GM04503 (cell line): ENCODE measurements around the gene UBE2F.
"Not testable (repeated sequence)": the region's sequence is repeated elsewhere in the genome, so short reads cannot be mapped to it uniquely, and the experiment has no call there.

Source experiments
- DNase-seq: peaks from one replicate; pipeline ENCODE4 v3.0.0-alpha.2; 2012; ENCODE audit warnings: low read depth

The UBE2F gene

DNA sequence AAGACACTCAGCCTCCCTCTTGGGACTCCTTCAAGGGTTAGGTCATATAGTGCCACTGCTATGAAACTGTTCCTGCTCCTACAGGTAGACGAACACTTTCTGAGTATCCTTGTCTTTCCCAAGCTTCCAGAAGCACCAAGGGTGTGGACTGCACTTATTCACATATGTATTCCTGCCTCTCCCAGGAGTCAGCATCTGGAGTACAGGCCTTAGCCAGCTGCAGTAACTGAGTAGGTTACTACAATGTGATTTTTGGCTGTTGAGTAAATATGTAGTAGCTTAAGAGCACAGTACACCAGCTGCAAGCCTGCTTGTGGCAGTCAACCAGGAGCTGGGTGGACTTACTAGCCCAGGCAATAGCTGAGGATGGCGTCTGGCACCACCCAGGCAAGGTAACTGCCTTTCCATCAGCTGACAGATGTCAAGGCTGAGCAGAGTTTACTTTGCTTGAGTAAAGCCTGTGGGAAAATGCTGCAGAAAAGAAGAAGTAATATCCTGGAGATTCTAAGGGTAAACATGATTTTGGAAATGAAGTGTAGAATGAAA, 80.0 kb downstream of the UBE2F start:
- DNase-seq: no peak

- DNase-seq: no peak
These were observed 86.5 kb downstream of the UBE2F start for GRCh38 chr2:238053191-238053776.

DNA sequence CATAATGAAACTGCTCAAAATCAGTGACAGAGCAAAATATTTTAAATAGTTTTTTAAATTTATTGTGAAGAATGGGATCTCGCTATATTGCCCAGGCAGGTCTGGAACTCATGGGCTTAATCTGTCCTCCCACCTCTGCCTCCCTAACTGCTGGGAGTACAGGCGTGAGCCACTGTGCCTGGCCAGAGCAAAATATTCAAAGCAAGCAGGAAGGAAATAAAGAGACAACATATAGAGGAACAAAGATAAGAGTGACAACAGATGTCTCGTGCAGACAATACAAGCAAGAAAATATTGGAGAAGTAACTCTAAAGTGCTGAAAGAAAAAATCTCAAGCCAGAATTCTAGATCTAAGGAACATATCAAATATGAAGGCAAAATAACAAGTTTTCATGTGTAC, 89.0 kb downstream of the UBE2F start:
- no peak for DNase-seq

- DNase-seq: not testable (repeated sequence)
These were observed 91.1 kb downstream of the UBE2F start for GRCh38 chr2:238057696-238058575.

DNA sequence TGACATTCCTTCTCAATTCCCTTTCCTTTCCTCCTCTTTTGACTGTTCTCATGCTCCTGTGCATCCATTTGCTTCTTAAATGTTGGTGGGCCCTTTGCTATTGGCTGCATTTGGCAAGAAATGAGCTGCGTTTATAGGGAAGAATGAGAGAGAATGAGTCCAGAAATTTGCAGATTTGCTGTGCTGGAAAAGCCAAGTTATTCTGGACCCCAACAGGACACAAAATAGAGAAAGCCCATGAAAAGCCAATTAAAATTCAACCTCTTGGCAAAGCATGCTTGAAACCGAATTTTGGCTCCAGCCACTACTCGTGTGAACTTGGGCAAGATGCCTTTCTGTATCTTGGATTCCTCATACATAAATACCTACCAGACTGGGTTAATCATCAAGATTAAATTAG, 92.7 kb downstream of the UBE2F start:
- DNase-seq: no peak

DNA sequence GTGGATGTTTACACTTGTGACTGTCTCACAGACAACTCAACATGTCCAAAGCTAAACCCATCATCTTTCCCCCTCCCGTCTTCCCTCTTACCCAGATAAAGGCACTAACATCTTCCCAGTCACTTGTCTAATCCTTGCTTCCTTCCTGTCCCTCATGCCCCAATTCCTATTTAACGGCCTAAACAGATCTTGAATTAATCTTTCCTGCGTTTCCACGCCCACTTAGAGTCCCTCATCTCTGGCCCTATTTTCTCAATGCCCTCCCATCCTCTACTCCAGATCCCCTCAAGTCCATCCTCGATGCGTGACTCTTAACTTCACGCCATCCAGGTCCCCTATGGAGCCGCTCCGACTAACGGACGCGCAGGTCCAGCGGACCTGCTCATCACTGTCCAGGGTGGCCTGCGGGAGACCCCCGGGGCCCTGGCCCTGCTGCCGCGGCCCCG, 93.3 kb downstream of the UBE2F start:
- DNase-seq: no peak

GRCh38 chr2:238060542-238061314, 93.9 kb downstream of the UBE2F start, which contains the start of gene SCLY:
Gene SCLY (plus strand): TSS chr2:238061001. CDS start chr2:238061055, 54 bp downstream.
- DNase-seq: peak; percentile 88

DNA sequence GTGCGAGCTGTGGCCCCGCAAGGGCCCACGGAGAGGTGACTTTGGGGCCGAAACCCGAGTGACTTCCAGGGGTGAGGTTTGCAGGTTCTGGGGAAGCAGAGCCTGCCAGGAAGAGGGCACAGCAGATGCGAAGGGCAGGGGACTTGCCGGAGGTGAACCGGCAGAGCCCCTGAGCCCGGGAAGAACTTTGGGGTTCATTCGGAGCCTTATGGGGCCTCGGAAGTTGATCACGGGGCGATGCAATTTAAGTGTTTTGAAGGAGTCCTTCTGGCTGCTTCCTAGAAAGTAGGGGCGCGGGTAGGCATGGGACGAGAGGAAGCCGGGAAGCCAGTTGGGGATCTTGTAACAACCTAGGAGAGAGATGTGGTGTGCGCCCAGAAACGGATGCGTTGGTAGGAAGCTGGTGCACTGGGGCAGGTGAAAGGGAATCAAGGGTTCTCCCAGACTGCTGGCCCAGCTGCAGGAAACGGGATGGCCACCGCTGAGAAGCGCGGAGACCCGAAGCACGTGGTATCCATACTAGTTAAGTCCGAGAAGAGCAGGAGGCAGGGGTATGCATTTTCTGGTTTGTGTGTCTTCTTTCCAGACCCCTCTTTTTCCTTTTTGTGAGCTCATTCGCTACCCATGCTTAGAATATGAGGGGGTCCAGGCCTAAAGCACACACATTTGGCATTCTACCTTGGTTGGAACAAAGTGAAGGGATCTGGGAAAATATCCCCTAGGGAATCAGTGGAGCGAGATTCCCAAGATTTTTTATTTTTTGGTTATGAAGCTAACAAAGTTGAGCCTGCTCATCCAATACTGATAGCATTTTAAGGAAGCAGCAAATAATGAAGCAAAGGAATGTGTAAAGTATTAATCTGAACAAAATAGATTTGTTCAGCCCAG, 94.7 kb downstream of the UBE2F start:
- DNase-seq: no peak

- no peak for DNase-seq
These were observed 96.8 kb downstream of the UBE2F start for GRCh38 chr2:238063414-238064189.

DNA sequence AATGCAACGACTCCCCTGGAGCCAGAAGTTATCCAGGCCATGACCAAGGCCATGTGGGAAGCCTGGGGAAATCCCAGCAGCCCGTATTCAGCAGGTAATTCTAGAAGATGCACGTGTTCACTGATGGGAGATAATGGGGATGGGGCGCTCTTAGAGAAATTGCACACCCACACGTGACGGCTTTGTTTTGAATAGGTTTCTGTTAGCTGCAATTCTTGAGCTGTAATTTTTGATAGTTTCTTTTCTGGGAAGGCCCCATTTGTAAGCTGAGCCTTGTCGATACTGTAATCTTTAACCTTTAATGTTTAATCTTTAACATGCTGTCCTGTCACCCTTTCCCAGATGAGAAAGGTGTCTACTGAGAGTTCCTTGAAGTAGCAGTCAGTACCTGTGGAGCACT, 97.6 kb downstream of the UBE2F start:
- DNase-seq: no peak

DNA sequence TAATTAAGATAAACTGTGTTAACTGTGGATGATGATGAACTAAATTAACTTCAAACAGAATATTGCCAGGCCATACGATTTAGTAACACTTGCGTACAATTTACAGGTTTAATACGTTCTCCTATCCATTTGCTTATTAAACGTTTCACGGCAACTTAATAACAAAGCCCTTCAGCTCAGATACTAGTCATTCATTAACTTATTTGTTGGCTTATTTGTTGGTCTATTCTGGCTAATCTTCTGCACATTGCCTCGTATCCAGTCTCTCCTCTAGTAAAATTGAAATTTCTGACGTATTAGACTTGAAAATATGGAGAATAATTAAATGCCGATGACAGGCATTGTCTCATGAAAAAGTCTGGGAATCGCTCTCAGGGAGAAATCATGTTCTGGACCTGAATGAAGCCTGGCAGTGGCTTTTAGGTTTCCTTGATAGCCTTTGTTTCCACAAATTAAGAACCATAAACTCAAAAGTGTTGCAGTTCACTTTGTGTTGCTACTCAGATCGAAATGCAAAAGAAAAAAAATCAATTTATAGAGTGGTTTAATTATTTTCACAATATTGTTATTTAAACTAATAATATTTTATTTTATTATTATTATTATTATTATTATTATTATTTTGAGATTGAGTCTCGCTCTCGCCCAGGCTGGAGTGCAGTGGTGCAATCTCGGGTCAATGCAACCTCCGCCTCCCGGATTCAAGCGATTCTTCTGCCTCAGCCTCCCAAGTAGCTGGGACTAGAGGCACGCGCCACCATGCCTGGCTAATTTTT, 98.4 kb downstream of the UBE2F start:
- no peak for DNase-seq

DNA sequence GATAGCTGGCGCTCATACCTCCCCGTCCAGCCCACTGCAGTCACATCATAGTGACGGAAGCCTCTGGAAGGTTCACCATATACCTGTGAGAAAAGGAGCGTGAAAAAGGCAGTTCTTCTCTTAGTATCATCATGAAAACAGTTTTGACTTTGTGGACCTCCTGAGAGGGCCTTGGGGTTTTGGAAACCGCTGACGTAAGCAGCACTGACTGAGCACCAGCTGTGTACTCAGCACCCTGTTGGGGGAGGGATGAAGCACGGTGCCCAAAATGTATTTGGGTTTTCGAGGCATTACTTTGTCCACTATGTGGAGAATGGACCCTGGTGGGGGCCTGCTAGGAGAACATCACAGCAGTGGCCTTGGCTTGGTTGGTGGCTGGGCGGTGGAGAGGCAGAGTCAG, 99.4 kb downstream of the UBE2F start:
- DNase-seq: no peak

- not testable (repeated sequence) for DNase-seq
These were observed 99.9 kb downstream of the UBE2F start for GRCh38 chr2:238066718-238067117.

DNA sequence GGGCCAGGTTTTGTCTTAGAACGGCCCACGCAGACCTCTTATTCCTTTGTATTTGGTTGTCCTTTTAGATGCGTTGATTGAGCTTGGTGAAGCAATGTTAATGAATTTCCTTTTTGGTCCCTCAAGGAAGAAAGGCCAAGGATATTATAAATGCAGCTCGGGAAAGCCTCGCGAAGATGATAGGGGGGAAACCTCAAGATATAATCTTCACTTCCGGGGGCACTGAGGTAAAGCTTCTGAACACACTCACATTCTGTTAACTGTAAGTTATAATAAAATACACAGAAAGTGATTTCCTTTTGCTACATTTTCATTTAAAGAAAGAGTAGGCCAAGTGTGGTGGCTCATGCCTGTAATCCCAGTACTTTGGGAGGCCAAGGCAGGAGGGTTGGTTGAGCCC, 101.1 kb downstream of the UBE2F start:
- no peak for DNase-seq

GRCh38 chr2:238069021-238069709, 102.4 kb downstream of the UBE2F start:
- no peak for DNase-seq

DNA sequence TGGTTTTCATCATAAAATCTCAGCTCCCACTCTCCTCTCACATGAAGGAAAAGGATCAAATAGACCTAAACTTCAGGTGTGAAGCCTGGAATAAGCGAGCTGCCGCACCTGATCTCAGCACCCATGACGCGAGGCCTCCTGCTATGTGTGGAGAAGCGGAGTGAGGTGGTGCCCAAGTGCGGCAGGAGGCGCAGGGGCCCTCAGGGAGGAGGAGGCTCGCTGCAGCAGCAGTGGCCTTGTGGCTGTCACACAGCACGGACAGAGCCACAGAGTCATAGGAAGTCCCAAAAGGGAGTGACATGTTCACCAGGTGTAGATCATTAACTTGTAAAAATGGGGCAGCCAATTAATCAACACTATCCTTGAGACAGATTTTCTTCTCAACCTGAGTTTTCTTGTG, 103.1 kb downstream of the UBE2F start:
- no peak for DNase-seq

DNA sequence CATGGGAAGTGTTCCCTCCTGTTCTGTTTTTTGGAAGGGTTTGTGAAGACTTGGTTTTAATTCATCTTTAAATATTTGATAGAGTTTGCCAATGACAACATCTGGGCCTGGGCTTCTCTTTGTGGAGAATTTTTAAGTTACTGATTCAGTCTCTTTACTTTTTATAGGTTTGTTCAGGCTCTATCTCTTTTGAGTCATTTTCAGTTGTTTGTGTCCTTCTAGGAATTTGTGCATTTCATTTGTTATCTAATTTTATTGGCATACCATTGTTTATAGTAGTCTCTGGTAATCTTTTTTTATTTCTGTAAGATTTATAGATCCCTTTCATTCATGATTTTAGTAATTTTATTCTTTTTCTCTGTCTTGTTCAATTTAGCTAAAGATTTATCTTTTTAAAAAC, 108.6 kb downstream of the UBE2F start:
- DNase-seq: no peak

GRCh38 chr2:238077292-238077691, 110.5 kb downstream of the UBE2F start:
- DNase-seq: no peak

- no peak for DNase-seq
These were observed 113.1 kb downstream of the UBE2F start for GRCh38 chr2:238079874-238080327.
